NCI-H2171 treated with DMSO at 0.1 percent for 48 hours (cell line): ENCODE data around the gene CALN1.

Experiments used
- DNase-seq: peaks from one replicate; lab custom pipeline; 2025; lab: John Stamatoyannopoulos, UW

CALN1 gene

DNA sequence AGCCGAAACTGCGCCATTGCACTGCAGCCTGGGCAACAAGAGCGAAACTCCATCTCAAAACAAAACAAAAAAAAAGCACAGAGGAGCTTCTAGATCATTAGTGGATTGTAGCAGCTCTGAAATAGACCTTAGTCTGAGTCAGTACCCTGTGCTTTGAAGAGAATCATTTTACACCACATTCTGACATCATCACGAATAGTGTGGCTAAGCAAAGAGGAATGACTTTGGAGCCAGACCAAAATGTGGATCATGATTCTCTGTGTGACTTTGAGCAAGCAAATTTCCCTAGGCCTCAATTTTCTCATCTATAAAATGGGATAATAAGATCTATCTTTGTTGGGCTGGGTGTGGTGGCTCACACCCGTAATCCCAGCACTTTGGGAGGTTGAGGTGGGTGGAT, 618.9 kb downstream of the CALN1 start:
- no peak for DNase-seq

DNA sequence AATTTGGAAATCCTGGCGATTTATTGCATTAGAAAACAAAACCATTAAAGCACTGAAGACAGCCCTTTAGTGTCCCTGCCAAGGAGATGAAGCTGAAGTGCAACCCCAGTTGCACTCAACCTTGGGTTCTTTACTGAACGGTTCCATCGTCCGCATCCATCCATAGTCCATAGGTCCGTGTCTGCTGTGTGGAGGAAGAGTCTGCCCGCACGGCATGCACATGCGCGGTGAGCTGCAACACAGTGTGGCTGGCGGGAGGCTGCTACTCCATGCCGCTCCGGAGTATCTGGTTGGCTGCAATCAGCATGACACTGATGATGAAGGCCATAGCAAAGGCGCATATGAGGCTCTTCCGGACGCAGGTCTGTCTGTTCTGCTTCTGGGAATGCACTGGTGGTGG, 624.6 kb downstream of the CALN1 start:
- peak; percentile 31 for DNase-seq

DNA sequence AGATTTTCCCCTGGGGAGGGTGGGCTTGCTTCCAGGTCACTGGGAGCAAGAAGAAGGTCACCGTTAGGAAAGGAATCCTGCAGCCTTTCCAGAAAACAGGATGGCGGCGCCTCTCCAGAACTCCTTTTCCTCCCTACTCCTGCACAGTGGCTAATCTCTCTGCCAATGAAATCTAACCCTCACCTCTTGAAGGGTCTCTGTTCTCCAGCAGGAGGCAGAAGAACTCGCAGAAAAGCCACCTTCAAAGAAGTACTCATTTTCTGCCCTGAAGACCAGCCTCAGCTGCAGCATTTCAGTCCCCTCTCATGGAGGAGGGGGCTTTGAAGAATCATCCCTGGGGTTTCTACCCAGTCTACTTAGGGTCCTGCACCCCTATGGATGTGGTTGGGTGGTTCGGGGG, 626.9 kb downstream of the CALN1 start:
- DNase-seq = no peak

DNA sequence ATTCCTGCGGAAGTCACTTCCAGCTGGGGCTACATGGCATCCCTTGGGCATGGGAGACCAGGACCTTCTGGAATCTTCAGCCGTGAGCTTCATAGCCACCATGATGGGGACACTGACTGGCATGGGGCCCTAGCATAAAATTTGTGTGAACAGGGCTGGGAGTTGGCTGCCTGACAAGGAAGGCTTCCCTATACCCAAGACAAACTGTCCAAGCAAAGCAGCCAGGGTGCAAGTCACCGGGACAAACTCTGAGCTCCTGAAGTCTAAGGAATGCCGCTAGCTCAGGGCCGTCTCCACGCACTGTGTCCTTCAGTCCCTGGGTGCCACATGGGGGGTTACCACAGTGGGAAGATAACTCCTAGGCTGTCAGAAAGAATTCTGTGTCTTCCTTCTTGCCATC, 627.4 kb downstream of the CALN1 start:
- DNase-seq = no peak

DNA sequence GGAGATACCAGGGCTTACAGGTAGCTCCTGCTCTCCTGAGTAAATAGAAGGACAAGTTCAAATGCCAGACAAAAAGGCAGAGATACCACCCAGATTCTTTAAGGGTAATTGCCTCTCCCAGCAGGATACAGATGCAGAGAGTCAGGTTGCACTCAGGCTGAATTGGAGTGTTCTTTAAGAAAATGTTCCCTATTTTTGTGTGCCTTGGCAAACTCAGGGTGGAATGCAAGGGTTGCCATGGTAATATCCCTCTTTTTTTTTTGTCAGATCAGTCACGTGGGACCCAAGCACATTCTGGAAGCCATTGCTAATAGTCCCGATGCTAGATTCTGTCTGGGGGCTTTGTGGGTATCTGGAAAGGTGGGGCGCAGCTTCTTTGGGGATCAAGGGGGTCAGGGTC, 628.0 kb downstream of the CALN1 start:
- peak; percentile 56 for DNase-seq

DNA sequence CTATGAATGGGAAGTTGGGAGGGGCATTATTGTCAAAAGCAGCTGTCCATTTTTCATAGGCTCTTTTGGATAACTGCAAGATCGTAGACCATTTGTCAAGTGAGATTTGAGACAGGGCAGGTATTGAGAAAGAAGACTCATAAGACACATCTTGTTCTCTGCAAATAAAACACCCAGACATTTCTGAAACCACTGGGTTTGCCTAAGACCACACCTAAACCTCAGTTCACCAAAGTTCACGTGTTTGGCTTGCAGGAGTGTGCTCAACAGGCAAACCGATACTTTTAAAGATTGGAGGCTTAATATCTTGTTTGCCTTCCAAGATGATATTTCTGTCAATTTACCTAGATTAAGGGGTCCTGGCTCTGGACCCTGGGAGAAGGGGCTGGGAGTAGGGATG, 628.4 kb downstream of the CALN1 start:
- DNase-seq = no peak

DNA sequence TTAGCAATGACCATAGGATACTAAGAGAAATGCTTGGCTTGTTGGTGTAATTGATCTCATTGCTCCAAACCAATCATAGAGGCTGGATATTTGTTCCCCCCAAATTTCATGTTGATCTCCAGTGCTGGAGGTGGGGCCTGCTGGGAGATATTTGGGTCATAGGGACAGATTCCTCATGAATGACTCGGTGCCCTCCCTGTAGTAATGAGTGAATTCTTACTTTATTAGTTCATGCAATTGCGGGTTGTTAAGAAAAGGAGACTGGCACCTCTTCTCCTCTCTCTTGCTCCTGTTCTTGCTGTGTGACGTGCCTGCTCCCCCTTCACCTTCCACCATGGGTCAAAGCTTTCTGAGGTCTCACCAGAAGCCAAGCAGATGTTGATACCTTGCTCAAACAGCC, 630.1 kb downstream of the CALN1 start:
- no peak for DNase-seq

DNA sequence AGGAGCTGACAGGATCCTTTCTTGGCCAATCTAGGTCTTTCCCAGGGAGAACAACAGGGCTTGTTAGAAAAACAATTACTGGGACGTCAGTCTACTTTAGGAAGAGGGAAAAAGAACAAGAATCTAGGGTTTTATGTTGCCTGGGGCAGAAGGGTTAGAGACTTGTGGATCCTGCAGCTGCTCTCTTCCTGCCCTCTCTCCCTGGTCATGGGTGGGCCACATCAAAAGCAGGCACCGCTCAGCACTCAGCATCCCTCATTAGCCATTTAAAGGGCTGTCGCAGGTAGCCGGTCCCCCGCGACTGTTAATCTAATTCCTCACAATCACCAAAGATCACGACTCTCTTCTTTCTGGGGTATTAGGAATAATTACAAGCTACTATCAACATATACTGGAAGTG, 631.9 kb downstream of the CALN1 start:
- DNase-seq = no peak

DNA sequence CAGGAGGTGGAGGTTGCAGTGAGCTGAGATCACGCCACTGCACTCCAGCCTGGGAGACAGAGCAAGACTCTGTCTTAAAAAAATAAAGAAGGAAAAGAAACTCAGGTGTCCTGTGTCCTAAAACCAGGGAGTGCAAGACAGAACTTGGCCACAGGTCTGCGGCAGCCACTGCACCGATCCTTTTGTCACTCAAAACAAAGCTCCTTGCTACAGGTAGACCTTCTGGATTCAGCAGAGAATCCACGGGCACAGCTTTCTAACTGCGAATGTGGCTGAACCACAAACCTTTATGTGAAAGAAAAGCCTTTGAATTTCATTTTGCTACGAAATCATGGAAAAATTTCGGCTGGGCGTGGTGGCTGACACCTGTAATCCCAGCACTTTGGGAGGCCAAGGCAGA, 634.9 kb downstream of the CALN1 start:
- no peak for DNase-seq

DNA sequence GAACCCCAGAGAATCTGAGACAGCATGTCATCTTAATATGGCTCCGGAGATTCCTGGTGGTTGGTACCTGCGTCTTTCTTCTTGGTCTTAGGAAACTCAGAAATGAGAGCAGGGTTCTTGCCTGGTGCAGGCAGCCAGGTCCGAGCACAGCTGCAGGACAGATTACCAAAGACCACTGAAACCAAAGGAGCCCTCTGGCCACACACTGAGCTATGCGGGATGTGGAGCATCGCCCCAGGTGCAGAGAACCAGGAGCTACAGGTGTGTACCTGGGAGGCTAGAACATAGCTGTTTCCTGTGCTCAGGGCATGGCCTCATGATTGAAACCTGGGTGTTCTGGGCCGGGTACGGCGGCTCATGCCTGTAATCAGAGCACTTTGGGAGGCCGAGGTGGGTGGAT, 635.4 kb downstream of the CALN1 start:
- DNase-seq = no peak

DNA sequence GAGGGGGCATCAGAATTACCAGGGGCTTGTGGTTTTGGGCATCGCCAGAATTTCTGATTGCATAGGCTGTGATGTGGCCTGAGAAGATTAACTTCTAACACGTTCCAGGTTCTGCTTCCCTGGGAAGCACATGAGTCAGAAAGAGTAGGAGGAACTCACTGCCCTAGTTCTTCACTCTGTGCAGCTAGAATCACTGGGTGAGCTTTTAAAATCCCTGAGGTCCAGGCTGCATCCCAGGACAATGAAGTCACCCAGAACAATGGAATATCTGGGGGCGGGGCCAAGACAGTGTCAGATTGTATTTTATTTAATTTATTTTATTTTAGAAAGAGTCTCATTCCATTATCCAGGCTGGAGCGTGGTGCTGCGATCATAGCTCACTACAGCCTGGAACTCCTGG, 636.5 kb downstream of the CALN1 start:
- no peak for DNase-seq

DNA sequence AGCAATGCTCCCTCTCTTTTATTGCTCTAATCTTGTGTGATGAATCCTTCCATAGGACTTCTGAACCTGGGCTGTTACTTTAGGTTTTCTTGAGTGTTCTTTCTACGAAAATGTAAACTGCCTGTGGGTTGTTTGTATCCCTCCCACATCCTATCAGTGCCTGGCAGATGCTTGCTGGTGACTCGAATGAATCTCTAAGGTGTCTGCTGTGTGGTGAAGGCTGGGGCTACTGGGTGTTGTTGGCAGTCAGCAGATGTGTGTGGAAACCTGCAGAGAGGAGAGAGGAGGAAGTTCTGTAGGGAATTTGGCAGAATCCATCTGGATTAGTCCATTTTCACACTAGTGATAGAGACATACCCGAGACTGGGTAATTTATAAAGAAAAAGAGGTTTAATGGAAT, 639.4 kb downstream of the CALN1 start:
- DNase-seq = peak; percentile 23

DNA sequence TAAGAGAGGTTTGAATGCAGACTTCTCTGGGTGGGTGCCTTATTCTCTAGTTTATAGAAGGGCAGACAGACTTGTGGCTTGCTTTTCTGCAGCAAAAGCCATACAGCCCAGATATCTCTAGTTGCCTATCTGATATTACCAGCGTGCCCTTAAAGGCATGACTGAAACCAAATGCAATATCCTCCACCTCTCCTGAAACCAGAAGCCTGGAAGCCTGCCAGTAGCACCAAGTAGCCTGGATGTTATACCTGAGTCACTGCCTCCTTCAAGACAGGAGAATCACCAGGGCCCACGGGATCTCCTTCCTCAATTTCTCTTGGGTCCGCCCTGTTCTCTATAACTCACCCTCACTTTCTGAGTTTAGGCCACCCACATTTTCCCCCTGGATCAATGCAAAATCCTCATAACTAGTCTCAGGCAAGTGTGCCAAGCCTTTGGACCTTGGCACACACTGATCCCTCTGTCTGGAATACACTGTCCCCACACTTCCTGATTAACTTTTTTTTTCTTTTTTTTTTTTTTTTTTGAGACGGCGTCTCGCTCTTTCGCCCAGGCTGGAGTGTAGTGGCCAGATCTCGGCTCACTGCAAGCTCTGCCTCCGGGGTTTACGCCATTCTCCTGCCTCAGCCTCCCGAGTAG, 641.8 kb downstream of the CALN1 start:
- peak; percentile 59 for DNase-seq

DNA sequence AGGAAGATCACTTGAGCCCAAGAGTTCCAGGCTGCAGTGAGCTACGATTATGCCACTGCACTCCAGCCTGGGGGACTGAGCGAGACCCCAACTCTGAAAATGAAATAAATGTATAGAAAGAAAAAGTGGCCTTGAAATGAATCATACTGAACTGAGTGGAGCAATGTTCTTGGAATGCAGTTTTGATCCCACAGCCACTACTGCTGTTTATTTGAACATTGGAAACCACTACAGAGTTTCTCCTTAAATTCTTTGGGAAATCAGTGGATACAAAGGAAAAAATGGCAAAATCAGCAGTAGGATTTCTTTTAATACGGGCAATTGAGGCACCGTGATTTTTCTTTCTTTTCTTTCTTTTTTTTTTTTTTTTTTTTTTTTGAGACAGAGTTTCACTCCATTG, 642.8 kb downstream of the CALN1 start:
- DNase-seq = no peak

DNA sequence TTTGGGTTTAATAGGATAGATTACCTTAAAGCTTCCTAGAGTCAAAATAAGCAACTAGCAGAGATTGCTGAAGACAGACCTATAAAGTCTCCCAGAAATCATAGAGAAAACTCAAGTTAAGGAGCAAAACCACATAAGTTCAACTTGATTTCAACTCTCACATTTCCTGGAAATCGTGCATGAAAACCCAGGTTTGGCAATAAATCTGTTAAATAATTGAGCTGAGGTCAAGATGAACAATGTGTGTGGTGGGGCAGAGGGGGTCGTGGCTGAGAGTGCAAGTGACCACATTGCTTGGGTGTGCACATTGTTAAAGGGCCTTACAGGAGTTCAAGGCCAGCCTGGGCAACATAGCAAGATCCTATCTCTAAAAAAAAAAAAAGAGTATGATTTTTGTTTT, 643.7 kb downstream of the CALN1 start:
- no peak for DNase-seq

DNA sequence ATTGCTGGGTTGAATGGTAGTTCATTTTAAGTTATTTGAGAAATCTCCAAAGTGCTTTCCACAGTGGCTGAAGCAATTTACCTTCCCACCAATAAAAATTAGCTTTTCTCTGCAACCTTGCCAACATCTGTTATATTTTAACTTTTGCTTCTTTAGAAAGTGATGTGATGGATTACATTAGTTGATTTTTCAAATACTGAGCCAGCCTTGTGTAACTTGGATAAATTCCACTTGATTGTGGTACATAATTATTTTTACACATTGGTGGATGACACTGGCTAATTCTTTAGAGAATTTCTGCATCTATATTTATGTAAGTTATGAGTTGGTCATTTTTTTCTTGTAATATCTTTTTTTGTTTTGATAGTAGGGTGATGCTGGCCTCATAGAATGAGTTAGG, 646.1 kb downstream of the CALN1 start:
- DNase-seq = no peak

DNA sequence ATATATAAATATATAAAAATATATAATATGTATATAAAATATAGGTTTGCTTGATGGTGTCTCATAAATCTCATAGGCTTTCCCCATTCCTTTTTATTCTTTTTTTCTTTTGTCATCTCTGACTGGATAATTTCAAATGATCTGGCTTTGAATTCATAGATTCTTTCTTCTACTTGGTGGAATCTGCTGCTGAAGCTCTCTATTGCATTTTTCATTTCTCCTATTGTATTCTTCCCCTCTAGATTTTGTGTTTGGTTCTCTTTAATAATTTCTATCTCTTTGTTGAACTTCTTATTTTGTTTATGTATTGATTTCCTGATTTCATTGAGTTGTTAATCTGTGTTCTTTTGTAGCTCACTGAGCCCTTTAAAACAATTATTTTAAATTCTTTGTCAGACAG, 650.8 kb downstream of the CALN1 start:
- DNase-seq = peak; percentile 11

DNA sequence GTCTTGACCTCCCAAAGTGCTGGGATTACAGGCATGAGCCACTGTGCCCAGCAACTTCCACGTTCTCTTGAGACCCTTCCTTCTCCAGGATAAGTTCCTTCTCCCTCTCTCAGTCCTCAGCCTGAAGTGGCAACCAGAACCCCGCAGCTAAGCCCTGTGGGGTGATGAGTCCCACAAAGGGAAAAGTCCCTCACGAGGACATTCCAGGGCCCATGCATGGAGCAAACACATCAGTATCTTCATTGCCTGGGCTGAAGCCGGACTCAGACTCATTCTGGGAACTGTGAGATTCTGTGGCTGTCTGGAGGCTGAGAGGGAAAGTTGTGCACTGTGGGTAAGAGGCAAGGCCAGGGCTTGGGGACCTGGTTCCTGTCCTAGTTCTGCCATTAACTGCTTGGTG, 657.3 kb downstream of the CALN1 start:
- no peak for DNase-seq

DNA sequence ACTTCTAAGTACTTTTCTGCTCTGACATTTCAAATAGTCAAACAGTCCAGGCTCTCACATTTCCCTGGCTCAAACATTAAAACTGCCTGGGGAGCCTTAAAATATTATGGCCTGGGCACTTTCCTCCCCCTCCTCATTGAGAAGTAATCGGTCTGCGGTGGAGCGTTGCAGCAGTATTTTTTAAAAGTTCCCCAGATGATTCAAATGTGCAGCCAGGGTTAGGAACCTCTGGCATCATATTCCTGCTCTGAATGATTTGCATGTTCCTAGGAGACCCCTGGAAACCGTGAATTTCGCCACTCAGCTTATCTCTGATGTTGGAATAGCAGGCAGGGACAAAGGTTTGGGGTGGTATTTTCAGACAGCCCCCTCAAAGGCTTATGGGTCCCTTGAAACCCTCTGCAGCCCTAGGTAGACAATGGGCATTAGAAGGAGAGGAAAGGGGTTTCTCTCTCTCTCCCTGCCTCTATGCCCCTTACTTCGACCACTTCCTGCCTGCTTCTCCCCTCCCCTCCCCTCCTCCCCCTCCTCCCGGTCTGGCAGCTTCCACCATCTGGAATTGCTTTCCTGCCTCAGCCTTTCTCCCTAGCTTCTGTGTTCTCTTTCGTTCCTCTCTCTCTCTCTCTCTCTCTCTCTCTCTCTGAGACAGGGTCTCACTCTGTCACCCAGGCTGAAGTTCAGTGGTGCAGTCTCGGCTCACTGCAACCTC, 658.0 kb downstream of the CALN1 start:
- peak; percentile 48 for DNase-seq

DNA sequence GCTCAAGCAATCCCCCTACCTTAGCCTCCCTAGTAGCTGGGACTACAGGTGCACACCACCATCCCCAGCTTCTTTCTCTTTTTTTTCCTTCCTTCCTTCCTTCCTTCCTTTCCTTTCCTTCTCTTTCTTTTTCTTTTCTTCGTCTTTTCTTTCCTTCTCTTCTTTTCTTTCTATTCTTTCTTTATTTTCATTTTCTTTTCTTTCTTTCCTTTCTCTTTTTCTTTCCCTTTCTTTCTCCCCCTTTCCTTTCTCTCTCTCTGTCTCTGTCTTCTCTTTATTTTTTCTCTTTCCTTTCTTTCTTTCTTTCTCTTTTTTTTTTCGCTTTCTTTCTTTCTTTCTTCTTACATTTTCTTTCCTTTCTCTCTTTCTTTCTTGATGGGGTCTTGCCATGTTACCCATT, 658.9 kb downstream of the CALN1 start:
- no peak for DNase-seq

DNA sequence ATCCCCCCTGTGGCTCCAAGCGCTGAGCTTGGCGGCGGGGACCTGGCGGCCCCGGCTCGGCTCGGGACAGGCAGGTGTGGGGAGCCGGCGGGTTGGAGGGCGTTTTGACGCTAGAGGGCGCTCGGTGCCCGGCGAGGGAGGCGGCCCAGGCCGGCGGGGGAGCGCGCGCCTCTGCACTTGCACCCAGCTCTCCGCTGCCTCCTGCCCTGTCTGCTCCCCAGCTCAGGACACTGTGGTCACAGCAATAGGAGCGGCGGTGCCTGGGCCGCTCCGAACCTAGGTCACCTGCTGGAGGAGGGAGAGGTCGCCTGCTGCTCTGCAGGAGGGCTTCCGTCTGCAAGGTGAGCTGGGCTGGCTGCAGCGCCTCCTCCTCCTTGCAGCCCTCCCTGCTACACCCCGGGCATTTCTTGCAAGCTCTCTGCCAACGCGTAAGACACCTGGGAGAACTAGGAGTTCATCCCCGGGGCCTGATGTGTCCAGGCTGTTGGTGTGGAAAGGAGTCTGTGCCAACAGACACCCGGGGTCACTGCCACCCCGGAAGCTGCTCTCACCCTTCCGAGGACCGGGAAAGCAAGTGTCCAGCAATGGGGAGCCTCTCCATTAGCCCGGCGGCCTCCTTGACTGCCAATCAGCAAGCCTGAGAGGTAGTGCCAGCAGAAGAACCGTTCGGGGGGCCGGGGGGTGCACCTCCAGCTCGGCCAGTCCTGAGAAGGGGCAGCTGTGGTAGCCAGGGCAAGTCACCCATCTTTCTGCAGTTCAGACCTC, 659.8 kb downstream of the CALN1 start:
- DNase-seq = peak; percentile 77

DNA sequence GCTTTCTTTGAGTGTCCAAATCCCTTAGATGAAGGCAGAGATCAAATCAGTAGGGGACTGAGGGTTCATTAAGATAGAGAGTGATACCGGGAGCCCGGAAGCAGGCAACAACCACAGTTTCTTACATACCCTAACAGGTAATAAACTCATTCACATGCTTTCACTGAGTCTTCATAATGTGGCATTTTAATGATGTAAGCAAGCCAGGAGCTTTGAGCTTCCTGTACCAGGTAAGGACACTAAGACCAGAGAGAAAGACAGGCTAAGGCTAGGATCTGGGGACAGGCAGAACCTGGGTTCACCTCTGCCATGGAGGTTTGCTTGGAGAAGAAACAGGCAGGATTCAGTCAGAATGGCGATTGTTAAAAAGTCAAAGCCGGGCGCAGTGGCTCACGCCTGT, 661.8 kb downstream of the CALN1 start:
- no peak for DNase-seq

DNA sequence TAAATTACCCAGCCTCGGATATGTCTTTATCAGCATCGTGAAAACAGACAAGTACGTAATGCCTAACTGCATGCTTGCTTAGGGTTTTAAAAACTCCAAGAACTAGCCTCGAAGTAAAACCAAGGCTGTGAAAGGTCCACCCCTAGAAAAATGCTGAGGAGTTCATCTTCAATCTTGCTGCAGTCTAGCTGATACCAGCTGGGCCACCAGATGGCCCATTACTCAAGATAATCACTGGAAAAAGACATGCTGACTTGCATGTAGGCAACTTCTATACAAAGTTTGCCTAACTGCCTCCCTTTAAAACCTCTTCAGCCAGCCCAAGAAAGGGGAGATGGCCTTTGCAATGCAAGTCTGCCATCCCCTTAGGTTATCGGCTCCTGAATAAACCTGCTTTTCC, 666.1 kb downstream of the CALN1 start:
- DNase-seq = peak; percentile 71
